Thymus (tissue), 11 donors: Measurements from ENCODE around the gene TNFRSF19. TPM values are rescaled to one million over a fixed set of nuclear protein-coding genes. Genes with fewer than 3 reads are reported as not detected.

Experiments
- DNase-seq, 9 donors: peaks; one replicate each; pipeline ENCODE4 v3.0.0-alpha.2; 2013; ENCODE audit warnings: low spot score in 9 of 9, low read depth in 6 of 9, missing footprints in 1 of 9
- H3K27ac ChIP-seq, 2 donors: one replicate each; pipeline ENCODE4 v1.5.1; 2013; ENCODE audit warnings: control low read depth in 1 of 2, low read depth in 1 of 2, low read length in 1 of 2, mild to moderate bottlenecking in 1 of 2, moderate library complexity in 1 of 2
- H3K27me3 ChIP-seq, 2 donors: one replicate each; pipeline ENCODE4 v1.5.1; 2013; ENCODE audit warnings: low read length in 1 of 2; ENCODE audit not compliant: control insufficient read depth in 2 of 2, insufficient read depth in 1 of 2
- H3K36me3 ChIP-seq, 2 donors: one replicate each; pipeline ENCODE4 v1.5.1; 2013; ENCODE audit warnings: low read length in 1 of 2, mild to moderate bottlenecking in 1 of 2, moderate library complexity in 1 of 2; ENCODE audit not compliant: control insufficient read depth in 2 of 2, insufficient read depth in 2 of 2
- H3K4me1 ChIP-seq, 2 donors: one replicate each; pipeline ENCODE4 v1.5.1; 2013; ENCODE audit warnings: low read length in 2 of 2; ENCODE audit not compliant: control insufficient read depth in 2 of 2, insufficient read depth in 2 of 2
- H3K4me3 ChIP-seq, 2 donors: one replicate each; pipeline ENCODE4 v1.5.1; 2013; ENCODE audit warnings: low read length in 2 of 2, control low read depth in 1 of 2, mild to moderate bottlenecking in 1 of 2
- H3K9me3 ChIP-seq, 2 donors: one replicate each; pipeline ENCODE4 v1.5.1; 2013; ENCODE audit warnings: low read length in 1 of 2, mild to moderate bottlenecking in 1 of 2; ENCODE audit not compliant: control insufficient read depth in 2 of 2, insufficient read depth in 1 of 2
- WGBS: extraction: QIAGEN DNeasy Blood & Tissue Kit; methylation state at CpG from one replicate; pipeline ENCODE4 v1.1.7; 2013; 5-methylcytosine and 5-hydroxymethylcytosine counted together
- polyA plus RNA-seq: library from polyadenylated mRNA; stranded (reverse); fragments of 200-250 nt; gene quantifications from one replicate; pipeline ENCODE4 v1.2.3, GENCODE V29; 2013
- total RNA-seq: library from RNA; stranded (reverse); fragments of 120-200 nt; gene quantifications from one replicate; pipeline ENCODE4 v1.2.4, GENCODE V29; 2013
- donor health status: healthy.

Gene TNFRSF19
- total and polyA plus RNA-seq, 2 donors, result 7.6 to 8.5 TPM

- 93% methylated on average over 1 of the region's 1 CpG for WGBS
- H3K9me3 ChIP-seq, result no peaks in the 10 kb centered on the region
- no peak overlapping the region for H3K4me3 ChIP-seq
- H3K27me3 ChIP-seq, result no peaks in the 10 kb centered on the region
- H3K36me3 ChIP-seq, result no peaks in the 10 kb centered on the region
- DNase-seq, result no peak
- H3K4me1 ChIP-seq, result peaks cover 0 to 16% of the 10 kb centered on the region in 2 donors
- no peak overlapping the region for H3K27ac ChIP-seq
Observed at GRCh38 chr13:23651439-23651838, 81.2 kb downstream of the TNFRSF19 start.

GRCh38 chr13:23651887-23652286 lies 81.7 kb downstream of the TNFRSF19 start:
- Histone ChIP-seq H3K4me1 (peaks cover 0 to 16% of the 10 kb centered on the region in 2 donors), H3K36me3 (no peaks in the 10 kb centered on the region), H3K27ac (no peak overlapping the region), H3K4me3 (no peak overlapping the region), H3K9me3 (no peaks in the 10 kb centered on the region), H3K27me3 (no peaks in the 10 kb centered on the region)
- WGBS, result 30% methylated on average over 2 of the region's 2 CpGs
- DNase-seq, result no peak

GRCh38 chr13:23652909-23653726 lies 82.9 kb downstream of the TNFRSF19 start:
- WGBS, result 86% methylated on average over 10 of the region's 10 CpGs
- H3K27ac ChIP-seq, result no peak overlapping the region
- no peaks in the 10 kb centered on the region for H3K36me3 ChIP-seq
- H3K4me1 ChIP-seq, result peaks cover 0 to 16% of the 10 kb centered on the region in 2 donors
- no peaks in the 10 kb centered on the region for H3K27me3 ChIP-seq
- H3K9me3 ChIP-seq, result no peaks in the 10 kb centered on the region
- no peak for DNase-seq
- no peak overlapping the region for H3K4me3 ChIP-seq

- Histone ChIP-seq H3K27ac (no peak overlapping the region), H3K27me3 (no peaks in the 10 kb centered on the region), H3K36me3 (no peaks in the 10 kb centered on the region), H3K4me3 (no peak overlapping the region), H3K4me1 (peaks cover 0 to 16% of the 10 kb centered on the region in 2 donors), H3K9me3 (no peaks in the 10 kb centered on the region)
- no peak for DNase-seq
- WGBS, result 94% methylated on average over 11 of the region's 11 CpGs
Observed at GRCh38 chr13:23654111-23655110, 84.2 kb downstream of the TNFRSF19 start.

GRCh38 chr13:23655321-23655720 lies 85.1 kb downstream of the TNFRSF19 start:
- Histone ChIP-seq H3K4me1 (peaks cover 0 to 16% of the 10 kb centered on the region in 2 donors), H3K27me3 (no peaks in the 10 kb centered on the region), H3K36me3 (no peaks in the 10 kb centered on the region), H3K27ac (no peak overlapping the region), H3K4me3 (no peak overlapping the region), H3K9me3 (no peaks in the 10 kb centered on the region)
- 97% methylated on average over 3 of the region's 3 CpGs for WGBS
- DNase-seq, result no peak

- no peak overlapping the region for H3K27ac ChIP-seq
- no peaks in the 10 kb centered on the region for H3K9me3 ChIP-seq
- peaks cover 0 to 15% of the 10 kb centered on the region in 2 donors for H3K4me1 ChIP-seq
- no peaks in the 10 kb centered on the region for H3K36me3 ChIP-seq
- 67% methylated on average over 4 of the region's 4 CpGs for WGBS
- H3K4me3 ChIP-seq, result no peak overlapping the region
- H3K27me3 ChIP-seq, result no peaks in the 10 kb centered on the region
- DNase-seq, result no peak
Observed at GRCh38 chr13:23656637-23657371, 86.6 kb downstream of the TNFRSF19 start.

GRCh38 chr13:23658929-23659541 lies 88.8 kb downstream of the TNFRSF19 start:
- DNase-seq, result no peak
- Histone ChIP-seq H3K4me3 (no peak overlapping the region), H3K4me1 (peaks cover 0 to 4% of the 10 kb centered on the region in 2 donors), H3K36me3 (no peaks in the 10 kb centered on the region), H3K27me3 (no peaks in the 10 kb centered on the region), H3K27ac (no peak overlapping the region), H3K9me3 (no peaks in the 10 kb centered on the region)
- 95% methylated on average over 15 of the region's 15 CpGs for WGBS

GRCh38 chr13:23660249-23660648 lies 90.0 kb downstream of the TNFRSF19 start:
- Histone ChIP-seq H3K27me3 (no peaks in the 10 kb centered on the region), H3K4me3 (no peak overlapping the region), H3K4me1 (no peaks in the 10 kb centered on the region), H3K9me3 (no peaks in the 10 kb centered on the region), H3K36me3 (no peaks in the 10 kb centered on the region), H3K27ac (no peak overlapping the region)
- 96% methylated on average over 9 of the region's 9 CpGs for WGBS
- no peak for DNase-seq
